SK-N-MC (cell line): ENCODE measurements around the gene EOGT.

Source experiments
- DNase-seq: peaks from one replicate; pipeline ENCODE4 v3.0.0-alpha.2; 2011; ENCODE audit warnings: low read depth, low spot score
- H3K27ac ChIP-seq: fragments of 200-600 bp; sonication (generic); 2 replicates; pipeline ENCODE4 v1.5.1; 2016; ENCODE audit warnings: mixed run types
- H3K36me3 ChIP-seq: fragments of 200-600 bp; sonication (generic); 2 replicates; pipeline ENCODE4 v1.6.1; 2017; ENCODE audit warnings: antibody characterized with exemption, low read length, mixed read lengths; ENCODE audit not compliant: insufficient read depth
- H3K4me3 ChIP-seq: fragments of 200-600 bp; sonication (generic); 2 replicates; pipeline ENCODE4 v1.5.1; 2016
- H3K9ac ChIP-seq: fragments of 200-600 bp; sonication (generic); 2 replicates; pipeline ENCODE4 v1.8.0; 2017; ENCODE audit warnings: mixed run types, mixed read lengths; ENCODE audit not compliant: insufficient read length
- H3K9me3 ChIP-seq: fragments of 200-600 bp; sonication (generic); 2 replicates; pipeline ENCODE4 v1.6.1; 2017; ENCODE audit warnings: low read depth, mild to moderate bottlenecking, antibody characterized with exemption, low read length, moderate library complexity, mixed read lengths
- EZH2 ChIP-seq: fragments of 200-600 bp; sonication (generic); IDR thresholded peaks from one replicate; pipeline ENCODE4 v1.6.1; 2017; ENCODE audit warnings: antibody characterized with exemption
- FOXP2 ChIP-seq: optimal IDR thresholded peaks from 2 replicates; pipeline ENCODE3; 2011; ENCODE audit warnings: mild to moderate bottlenecking, moderate library complexity; ENCODE audit not compliant: insufficient read depth; ENCODE audit errors: extremely low read length, control extremely low read depth
- POLR2AphosphoS5 ChIP-seq: IDR thresholded peaks from 2 replicates; pipeline ENCODE4 v1.6.1; 2012; ENCODE audit warnings: mild to moderate bottlenecking, low read depth, low read length, borderline replicate concordance

EOGT gene

DNA sequence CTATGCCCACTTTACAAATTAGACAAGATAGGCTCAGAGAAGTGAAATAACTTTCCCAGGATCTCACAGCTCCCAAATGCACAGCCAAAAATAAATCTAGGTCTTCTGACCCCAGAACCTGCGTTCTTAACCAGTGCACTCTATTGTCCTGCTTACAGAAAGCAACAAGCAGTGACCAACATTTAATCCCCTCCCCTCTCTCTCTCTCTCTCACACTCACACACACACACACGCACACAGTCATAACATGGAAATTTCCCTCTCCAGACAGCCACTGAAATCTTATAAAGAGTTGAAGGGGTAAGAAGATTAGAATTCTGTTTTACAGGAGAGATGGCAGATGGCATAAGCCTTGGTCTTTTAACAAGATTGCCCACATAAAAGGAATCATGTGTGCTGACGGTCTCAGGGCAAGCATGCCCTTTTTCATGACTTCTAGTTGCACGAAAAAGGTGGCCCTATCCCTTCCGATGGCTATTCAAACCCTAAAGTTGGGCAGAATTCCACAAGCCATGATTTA lies 29.4 kb downstream of the EOGT start:
- TF ChIP-seq FOXP2 (no peak), POLR2AphosphoS5 (no peak), EZH2 (no peak)
- Histone ChIP-seq H3K36me3 (no peaks in the 10 kb centered on the region), H3K27ac (no peak overlapping the region)

GRCh38 chr3:68977486-68978167 lies 35.9 kb downstream of the EOGT start:
- DNase-seq = no peak
- no peak for TF ChIP-seq EZH2
- no peak for TF ChIP-seq FOXP2
- no peak for TF ChIP-seq POLR2AphosphoS5
- H3K9me3 ChIP-seq = no peaks in the 10 kb centered on the region
- no peak overlapping the region for H3K4me3 ChIP-seq
- no peak overlapping the region for H3K27ac ChIP-seq
- H3K9ac ChIP-seq = no peak overlapping the region
- H3K36me3 ChIP-seq = no peaks in the 10 kb centered on the region

More for the DNA sequence above, 29.4 kb downstream of the EOGT start:
- Histone ChIP-seq H3K9ac (no peak overlapping the region), H3K9me3 (no peaks in the 10 kb centered on the region), H3K4me3 (no peak overlapping the region)
- DNase-seq = no peak

DNA sequence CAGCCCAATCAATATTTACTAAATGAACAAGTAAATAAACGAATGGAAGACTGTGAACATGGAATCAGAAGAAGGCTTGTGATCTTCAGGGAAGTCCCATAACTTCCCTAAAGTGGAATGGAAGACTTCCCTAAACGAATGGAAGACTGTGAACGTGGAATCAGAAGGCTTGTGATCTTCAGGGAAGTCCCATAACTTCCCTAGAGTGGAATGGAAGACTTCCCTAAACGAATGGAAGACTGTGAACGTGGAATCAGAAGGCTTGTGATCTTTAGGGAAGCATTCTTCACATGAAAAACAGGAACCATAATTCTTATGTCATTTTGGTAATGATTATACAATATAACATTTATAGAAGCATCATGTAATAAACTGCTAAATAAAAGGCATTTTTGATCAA lies 38.8 kb downstream of the EOGT start:
- H3K36me3 ChIP-seq = no peaks in the 10 kb centered on the region
- H3K27ac ChIP-seq = no peak overlapping the region
- H3K4me3 ChIP-seq = no peak overlapping the region
- no peaks in the 10 kb centered on the region for H3K9me3 ChIP-seq
- no peak overlapping the region for H3K9ac ChIP-seq
- TF ChIP-seq EZH2 (no peak), POLR2AphosphoS5 (no peak), FOXP2 (no peak)
- no peak for DNase-seq

DNA sequence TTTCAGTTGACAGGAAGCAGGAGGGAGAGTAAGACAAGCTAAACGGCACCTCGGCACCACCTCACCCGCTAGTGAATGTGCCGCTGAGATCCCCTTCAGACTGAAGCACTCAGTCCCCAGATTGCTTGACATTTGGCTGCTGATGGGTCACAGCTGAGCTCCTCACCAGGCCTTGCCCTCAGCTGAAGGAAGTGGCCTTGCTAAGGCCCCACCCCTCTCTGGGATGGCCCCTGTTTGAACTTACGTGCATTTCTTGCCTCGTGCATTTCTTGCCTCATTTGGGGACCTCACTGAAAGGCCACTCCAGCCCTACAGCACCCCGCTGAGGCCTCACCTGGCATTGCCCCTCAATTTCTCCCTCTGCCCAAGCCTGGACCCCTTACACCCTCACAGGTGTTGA lies 39.8 kb downstream of the EOGT start:
- H3K36me3 ChIP-seq = no peaks in the 10 kb centered on the region
- TF ChIP-seq POLR2AphosphoS5 = no peak
- TF ChIP-seq EZH2 = no peak
- no peak for TF ChIP-seq FOXP2
- H3K4me3 ChIP-seq = no peak overlapping the region
- H3K9ac ChIP-seq = no peak overlapping the region
- DNase-seq = no peak
- H3K27ac ChIP-seq = no peak overlapping the region
- H3K9me3 ChIP-seq = no peaks in the 10 kb centered on the region

DNA sequence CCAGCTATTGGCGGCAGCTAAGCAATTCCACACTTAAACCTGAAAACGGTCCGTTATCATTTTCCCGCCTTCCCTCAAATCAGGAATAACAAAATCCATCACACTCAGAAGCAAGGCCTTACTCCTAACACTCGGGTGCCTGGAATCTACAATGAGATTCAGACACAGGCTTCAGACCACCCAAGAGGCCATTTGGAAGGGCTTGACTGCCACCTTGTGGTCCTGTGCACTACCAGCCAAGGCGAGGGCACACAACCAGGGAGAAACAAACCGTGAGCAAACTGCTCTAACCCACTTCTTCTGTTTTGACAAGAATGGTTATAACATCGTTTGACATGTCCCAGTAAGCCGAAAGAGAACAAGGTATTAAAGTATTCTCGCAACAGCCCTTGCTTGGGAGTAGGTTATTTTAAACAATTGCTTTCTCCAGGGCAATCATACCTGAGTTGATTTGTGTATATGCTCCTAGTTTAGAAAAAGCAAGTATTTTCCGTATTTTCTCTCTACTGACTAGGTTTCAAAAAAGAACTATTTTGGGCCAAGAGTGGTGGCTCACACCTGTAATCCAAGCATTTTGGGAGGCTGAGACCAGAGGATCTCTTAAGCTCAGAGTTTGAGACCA lies 41.0 kb downstream of the EOGT start:
- no peak overlapping the region for H3K4me3 ChIP-seq
- TF ChIP-seq EZH2 (no peak), POLR2AphosphoS5 (no peak), FOXP2 (no peak)
- H3K36me3 ChIP-seq = no peaks in the 10 kb centered on the region
- H3K9ac ChIP-seq = no peak overlapping the region
- no peak overlapping the region for H3K27ac ChIP-seq
- no peaks in the 10 kb centered on the region for H3K9me3 ChIP-seq
- DNase-seq = peak; percentile 1

GRCh38 chr3:68964694-68965093 lies 48.8 kb downstream of the EOGT start:
- no peak for TF ChIP-seq POLR2AphosphoS5
- TF ChIP-seq FOXP2 = no peak
- no peak for TF ChIP-seq EZH2
- Histone ChIP-seq H3K9ac (no peak overlapping the region), H3K4me3 (no peak overlapping the region), H3K36me3 (no peaks in the 10 kb centered on the region), H3K27ac (no peak overlapping the region), H3K9me3 (no peaks in the 10 kb centered on the region)
- DNase-seq = no peak

- Histone ChIP-seq H3K9me3 (no peaks in the 10 kb centered on the region), H3K9ac (no peak overlapping the region), H3K27ac (no peak overlapping the region), H3K36me3 (no peaks in the 10 kb centered on the region), H3K4me3 (no peak overlapping the region)
- no peak for DNase-seq
- TF ChIP-seq EZH2 (no peak), FOXP2 (no peak), POLR2AphosphoS5 (no peak)
Measured at GRCh38 chr3:68963891-68964290, 49.6 kb downstream of the EOGT start.

GRCh38 chr3:68963376-68963775 lies 50.1 kb downstream of the EOGT start:
- Histone ChIP-seq H3K36me3 (no peaks in the 10 kb centered on the region), H3K27ac (no peak overlapping the region), H3K4me3 (no peak overlapping the region), H3K9me3 (no peaks in the 10 kb centered on the region), H3K9ac (no peak overlapping the region)
- no peak for DNase-seq
- no peak for TF ChIP-seq EZH2
- no peak for TF ChIP-seq POLR2AphosphoS5
- TF ChIP-seq FOXP2 = no peak

DNA sequence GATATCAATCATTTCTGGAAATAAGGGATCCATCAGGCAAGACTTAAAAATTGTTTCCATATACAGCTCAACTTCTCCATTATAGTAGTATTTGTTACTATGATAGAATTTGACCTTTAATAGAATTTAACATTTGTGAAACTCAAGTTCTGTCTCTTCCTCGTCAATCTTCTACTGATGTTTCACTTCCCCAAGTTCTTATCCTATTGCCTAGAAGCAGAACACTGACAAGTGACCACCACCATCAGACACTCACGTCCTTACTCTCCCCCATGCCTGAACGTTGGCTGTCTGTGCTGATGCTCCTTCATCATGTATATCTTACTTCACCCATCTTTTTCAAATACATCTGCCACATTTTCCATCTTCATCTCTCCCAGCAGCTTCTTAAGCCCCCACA lies 54.6 kb downstream of the EOGT start:
- no peak overlapping the region for H3K9ac ChIP-seq
- TF ChIP-seq POLR2AphosphoS5 (no peak), FOXP2 (no peak), EZH2 (no peak)
- H3K36me3 ChIP-seq = no peaks in the 10 kb centered on the region
- no peak overlapping the region for H3K4me3 ChIP-seq
- no peak overlapping the region for H3K27ac ChIP-seq
- H3K9me3 ChIP-seq = no peaks in the 10 kb centered on the region
- DNase-seq = no peak
